Epithelial cell of esophagus (primary cell): ENCODE measurements around the gene SOX10.

ENCODE experiments used
- DNase-seq: peaks from one replicate; pipeline ENCODE4 v3.0.0; 2010; ENCODE audit warnings: low read depth
- H3K4me3 ChIP-seq: 2 replicates; pipeline ENCODE4 v1.5.1; 2011; ENCODE audit warnings: mild to moderate bottlenecking, low read length, control low read depth
- TF ChIP-seq, protein P1 (sequence below): IDR thresholded peaks from 2 replicates; pipeline ENCODE4 v1.5.1; 2011; ENCODE audit warnings: low read depth, mild to moderate bottlenecking, low read length, control low read depth, inconsistent platforms; ENCODE audit not compliant: insufficient read depth; ENCODE audit errors: missing control alignments

Gene SOX10

DNA sequence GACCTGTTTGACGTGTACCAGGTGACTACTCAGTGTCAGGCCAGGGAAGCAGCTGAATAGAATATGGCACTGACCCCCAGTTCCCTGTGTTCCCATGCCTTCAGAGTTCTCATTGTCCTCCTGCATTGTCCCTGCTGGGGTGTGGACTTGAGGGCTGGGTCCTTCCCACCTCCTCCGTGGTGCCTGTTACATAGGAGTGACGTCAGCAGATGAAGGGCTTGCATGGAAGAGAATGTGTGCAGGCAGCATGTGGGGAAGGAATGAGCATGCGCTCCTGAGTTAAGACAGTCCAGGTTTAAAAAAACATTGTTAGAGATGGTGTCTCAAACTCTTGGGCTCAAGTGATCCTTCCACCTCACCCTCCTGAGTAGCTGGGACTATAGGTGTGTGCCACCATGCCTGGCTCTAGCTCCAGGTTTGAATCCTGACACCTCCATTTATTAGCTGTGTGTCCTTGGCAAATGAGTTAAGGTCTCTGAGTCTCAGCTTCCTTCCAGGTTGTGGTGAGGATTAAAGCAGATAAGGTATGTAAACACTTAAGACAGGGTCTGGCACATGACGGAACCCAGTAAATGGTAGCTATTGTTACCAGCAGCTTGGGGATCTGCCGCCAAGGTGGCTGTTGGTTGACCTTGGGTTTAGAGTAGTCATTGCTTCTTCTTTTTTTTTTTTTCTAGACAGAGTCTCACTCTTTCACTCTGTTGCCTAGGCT is 7.5 kb upstream of the SOX10 start:
- no peak overlapping the region for H3K4me3 ChIP-seq
- no peak for DNase-seq
- TF ChIP-seq, protein P1, sequence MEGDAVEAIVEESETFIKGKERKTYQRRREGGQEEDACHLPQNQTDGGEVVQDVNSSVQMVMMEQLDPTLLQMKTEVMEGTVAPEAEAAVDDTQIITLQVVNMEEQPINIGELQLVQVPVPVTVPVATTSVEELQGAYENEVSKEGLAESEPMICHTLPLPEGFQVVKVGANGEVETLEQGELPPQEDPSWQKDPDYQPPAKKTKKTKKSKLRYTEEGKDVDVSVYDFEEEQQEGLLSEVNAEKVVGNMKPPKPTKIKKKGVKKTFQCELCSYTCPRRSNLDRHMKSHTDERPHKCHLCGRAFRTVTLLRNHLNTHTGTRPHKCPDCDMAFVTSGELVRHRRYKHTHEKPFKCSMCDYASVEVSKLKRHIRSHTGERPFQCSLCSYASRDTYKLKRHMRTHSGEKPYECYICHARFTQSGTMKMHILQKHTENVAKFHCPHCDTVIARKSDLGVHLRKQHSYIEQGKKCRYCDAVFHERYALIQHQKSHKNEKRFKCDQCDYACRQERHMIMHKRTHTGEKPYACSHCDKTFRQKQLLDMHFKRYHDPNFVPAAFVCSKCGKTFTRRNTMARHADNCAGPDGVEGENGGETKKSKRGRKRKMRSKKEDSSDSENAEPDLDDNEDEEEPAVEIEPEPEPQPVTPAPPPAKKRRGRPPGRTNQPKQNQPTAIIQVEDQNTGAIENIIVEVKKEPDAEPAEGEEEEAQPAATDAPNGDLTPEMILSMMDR, result no peak

DNA sequence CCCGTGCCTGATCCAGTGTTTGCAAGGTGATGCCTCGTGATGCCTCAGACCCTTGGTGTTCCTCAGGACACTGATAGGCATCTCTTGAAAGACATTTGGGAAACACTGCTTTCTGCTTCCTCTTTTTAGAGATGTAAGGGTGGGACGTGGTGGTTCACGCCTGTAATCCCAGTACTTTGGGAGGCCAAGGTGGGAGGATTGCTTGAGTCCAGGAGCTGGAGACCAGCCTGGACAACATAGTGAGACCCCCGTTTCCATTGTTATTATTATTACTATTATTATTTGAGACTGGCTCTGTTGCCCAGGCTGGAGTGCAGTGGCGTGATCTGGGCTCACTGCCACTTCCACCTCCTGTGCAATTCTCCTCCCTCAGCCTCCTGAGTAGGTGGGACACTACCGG is 6.5 kb upstream of the SOX10 start:
- H3K4me3 ChIP-seq, result no peak overlapping the region
- DNase-seq, result no peak
- TF ChIP-seq, protein P1, result no peak

DNA sequence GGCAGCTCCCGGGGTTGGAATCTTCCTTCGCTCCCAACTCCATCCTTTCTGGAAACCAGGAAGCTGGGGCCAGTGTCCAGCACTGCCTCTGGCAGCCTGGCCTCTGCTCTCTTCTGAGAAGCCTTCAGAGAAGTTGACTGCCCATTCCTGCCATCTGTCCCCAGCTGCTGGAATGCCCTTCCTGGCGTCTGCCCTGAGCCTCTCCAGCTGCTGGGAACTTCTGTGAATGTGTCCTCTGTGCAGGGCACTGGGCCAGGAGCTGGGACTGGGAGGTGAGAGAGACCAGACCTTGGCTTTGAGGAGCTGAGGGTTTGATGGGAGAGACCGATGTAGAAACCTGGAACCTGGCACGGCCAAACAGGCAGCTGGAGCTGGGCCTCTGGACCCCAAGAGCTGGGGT is 5.9 kb upstream of the SOX10 start:
- no peak overlapping the region for H3K4me3 ChIP-seq
- TF ChIP-seq, protein P1, result no peak
- DNase-seq, result no peak

DNA sequence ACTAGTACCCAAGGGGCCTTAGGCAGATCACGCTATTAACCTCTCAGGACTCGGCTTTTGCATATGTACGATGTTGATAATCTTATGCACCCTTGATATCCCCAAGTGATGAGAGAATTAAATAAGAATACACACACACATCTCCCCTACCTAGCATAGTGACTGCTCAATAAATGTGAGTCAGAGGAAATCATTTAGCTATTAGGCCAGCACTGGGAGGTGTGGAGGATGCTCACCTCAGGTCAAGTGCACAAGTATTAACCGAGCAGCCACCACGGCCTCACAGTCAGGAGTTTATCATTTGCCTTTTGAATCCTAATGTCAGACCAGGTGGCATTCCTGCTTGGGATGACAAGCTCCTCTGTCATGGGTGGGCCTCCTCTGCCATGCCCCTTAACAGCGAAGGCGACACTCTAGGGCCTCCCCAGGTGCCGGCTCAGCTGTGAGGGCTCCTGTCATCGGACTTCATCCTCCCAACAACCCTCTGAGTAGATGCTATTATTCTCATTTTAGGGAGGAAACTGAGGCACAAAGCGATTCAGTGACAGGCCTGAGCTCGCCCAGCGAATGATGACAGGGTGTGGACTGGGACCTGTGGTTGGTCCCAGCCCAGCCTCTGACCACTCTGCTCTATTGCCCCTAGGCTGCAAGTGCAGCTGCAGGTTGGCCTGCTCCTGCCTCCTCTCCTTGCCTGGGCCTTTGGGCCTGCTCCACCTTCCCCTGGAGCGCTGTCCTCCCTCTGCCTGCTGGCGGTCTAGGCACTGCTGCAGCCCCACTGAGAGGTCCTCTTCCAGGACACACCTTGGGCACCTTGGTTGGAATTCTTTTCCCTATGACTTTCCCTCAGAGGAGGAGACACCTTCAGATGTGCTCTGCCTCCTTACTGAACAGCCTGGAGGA is 5.0 kb upstream of the SOX10 start:
- H3K4me3 ChIP-seq, result no peak overlapping the region
- no peak for DNase-seq
- TF ChIP-seq, protein P1, result no peak

DNA sequence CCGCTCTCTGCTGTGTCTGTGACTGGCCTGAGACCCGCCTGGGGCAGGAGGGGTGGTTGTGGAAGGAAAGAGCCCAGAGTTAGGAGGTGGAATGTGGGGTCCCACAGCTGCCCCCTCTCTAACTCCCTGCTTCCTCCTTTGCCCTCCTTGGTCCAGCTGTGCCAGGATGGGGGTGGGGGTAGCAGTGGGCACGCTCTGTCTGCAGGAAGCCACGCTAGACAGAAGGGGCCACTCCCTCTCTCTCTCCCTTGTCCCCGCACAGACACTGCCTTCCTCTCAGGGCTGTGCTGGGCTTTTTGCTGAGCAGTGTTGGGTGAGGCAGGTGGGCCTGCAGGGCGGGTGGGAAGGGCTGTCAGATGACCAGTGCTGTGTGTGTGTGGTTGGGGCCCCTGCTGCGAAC is 2.0 kb upstream of the SOX10 start:
- TF ChIP-seq, protein P1, result no peak
- H3K4me3 ChIP-seq, result no peak overlapping the region
- DNase-seq, result no peak

DNA sequence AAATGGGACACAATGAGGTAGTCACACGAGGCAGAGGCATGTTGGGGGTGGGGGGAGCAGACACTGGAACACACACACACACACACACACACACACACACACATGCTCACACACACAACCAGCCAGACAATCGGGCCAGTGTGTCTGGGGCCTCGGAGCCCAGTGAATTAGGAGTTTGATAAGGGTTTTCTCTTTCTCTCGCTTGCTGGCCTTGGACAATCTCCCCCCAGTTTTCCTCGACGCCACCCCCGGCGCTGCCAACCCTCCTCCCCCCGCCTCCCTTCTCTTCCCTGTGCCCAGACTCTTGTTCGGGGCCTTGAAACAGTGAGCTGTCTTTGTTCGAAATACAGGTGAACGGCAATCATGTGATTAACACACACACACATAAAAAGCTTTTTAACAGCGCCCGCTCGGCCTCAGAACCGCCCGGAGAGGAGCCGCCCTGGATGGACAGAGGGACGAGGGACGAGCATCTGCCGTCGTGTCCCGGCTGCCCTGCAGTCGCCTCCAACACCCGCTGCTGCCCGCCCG is 1.5 kb upstream of the SOX10 start:
- no peak for DNase-seq
- TF ChIP-seq, protein P1, result no peak
- H3K4me3 ChIP-seq, result no peak overlapping the region
